ENCODE results near the gene TBC1D10B.

DNA sequence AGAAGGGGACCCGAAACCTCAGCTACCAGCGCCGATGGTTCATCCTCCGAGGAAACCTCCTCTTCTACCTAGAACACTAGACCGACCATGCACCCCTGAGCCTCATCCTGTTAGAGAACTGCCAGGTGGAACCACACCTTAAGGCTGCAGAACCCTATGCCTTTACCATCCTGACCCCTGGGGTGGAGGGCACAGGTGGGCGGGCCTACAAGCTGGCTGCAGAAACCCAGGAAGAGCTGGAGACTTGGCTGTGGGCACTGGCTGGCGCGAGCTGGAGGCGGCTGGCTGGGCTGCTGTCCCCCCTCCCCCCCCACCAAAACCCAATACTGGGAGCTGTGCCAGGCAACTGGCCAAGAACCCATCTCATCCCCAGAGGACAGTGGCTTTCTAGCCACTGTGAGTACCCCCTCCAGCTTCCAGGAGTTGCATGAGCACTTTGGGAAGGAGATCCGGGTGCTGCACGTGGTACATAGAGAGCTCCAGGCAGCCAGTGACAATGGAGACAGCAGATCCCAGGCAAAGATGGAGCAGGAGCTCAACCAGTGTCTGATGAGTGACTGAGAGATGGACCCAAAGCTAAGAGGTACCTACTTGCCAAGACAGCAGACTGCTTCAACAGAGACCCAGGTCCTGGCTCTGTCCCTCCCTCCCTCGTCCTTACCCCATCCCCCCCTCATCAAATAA lies 13.8 kb downstream of the TBC1D10B start:
- no peak for TF ChIP-seq CTCF (IDR thresholded peaks at IDR 0.05)
- TF ChIP-seq EZH2 (IDR thresholded peaks at IDR 0.05): no peak

All from neural progenitor cell (in vitro differentiated cells).